ENCODE data around the gene PDE4D.
"Not testable (repeated sequence)": the region's sequence is repeated elsewhere in the genome, so short reads cannot be mapped to it uniquely, and the experiment has no call there.

The PDE4D gene

GRCh38 chr5:59799668-59800346 lies 93.7 kb downstream of the PDE4D start:
- no peak for DNase-seq (ENCODE audit: low read depth)

DNA sequence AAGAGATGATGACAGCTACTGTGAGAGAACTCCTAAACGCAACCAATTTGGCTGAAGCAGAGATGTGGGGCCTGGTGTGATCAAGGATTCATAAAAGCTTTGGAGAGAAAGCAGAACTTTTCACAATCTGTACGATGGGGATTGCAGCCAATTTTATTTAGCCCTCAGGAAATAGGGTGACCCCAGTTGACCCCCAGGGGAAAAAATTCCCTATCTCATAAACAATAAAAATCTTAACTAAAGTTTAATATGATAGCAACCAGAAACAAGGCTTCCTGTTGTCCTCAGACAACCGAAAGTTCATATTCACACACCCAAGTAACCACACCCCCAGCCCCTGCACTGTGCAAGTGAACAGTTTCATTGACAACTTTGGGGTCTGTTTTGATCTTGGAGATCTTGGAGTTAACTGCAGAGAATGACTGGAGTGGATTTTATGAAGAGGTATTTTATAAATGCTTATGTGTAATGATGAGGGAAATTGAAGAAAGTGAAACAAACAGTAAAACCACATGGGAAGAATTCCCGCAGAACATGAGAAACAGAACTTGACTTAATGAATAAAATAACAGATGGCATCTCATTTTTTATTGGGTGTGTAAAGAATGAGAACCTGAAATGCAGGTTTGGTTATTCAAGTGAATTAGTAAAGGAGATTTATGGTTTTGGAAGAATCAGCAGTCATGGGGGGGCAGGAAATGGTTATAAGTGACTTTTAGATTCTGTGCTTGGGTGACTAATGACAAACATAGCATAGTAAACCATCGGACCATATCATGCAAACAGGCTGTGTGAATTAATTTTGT lies 94.5 kb downstream of the PDE4D start:
- no peak for DNase-seq (ENCODE audit: low read depth)

GRCh38 chr5:59795141-59795540 lies 98.4 kb downstream of the PDE4D start:
- DNase-seq (ENCODE audit: low read depth): no peak

DNA sequence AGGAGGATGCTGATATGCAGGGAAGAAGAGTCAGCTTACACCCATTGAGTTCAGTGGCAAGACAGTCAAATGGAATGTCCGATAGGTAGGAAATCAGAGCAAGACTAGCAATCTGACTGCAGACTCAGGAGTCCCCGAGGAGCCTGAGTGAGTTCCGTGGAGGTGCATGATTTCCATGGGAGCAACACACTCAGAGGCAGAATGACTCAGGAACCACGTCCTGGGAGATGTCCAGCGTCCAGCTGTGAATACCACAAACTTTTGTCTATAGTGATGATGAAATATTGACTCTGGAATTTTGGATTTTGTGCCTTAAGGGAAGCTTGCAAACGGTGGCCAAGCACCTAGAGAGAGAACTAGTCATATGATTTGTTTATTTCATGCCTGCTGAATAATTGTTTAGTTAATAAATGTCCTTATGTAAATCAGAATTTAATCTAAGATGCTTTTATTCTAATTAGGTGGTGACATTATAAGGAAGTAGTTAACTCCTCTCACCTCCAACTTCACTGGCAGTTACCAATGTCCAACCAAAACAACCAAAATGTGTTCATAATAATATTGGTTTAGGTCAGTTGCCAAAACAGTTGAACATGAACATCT lies 100.4 kb downstream of the PDE4D start:
- DNase-seq (ENCODE audit: low read depth): no peak

- no peak for DNase-seq (ENCODE audit: low read depth)
Measured at GRCh38 chr5:59791617-59792016, 101.9 kb downstream of the PDE4D start.

- DNase-seq (ENCODE audit: low read depth): no peak
Measured at GRCh38 chr5:59790776-59791475, 102.6 kb downstream of the PDE4D start.

- no peak for DNase-seq (ENCODE audit: low read depth)
Measured at GRCh38 chr5:59790376-59790775, 103.2 kb downstream of the PDE4D start.

GRCh38 chr5:59789894-59790293 lies 103.6 kb downstream of the PDE4D start:
- no peak for DNase-seq (ENCODE audit: low read depth)

- no peak for DNase-seq (ENCODE audit: low read depth)
Measured at GRCh38 chr5:59789197-59789596, 104.3 kb downstream of the PDE4D start.

DNA sequence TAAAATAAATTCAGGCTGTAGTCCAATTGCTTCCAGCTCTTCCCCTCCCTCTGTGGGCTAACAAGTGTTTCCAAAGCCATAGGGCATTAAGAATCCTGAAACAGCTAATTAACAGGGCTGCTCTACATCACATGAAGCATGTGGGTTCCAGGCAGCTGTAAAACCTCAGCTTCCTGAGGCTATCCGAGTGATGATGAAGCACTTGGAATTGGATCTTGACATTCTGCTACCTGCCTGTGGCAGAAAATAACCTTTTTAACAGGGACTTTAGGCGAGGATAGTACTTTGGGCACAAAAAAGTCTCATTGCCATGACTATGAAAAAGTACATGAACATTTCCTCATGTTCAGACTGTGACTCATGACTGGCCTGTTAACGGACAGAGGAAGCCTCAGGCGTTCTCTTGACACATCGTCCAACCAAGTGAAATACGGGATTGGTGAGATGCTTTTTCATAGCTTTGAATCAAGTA lies 107.2 kb downstream of the PDE4D start:
- DNase-seq (ENCODE audit: low read depth): no peak

DNA sequence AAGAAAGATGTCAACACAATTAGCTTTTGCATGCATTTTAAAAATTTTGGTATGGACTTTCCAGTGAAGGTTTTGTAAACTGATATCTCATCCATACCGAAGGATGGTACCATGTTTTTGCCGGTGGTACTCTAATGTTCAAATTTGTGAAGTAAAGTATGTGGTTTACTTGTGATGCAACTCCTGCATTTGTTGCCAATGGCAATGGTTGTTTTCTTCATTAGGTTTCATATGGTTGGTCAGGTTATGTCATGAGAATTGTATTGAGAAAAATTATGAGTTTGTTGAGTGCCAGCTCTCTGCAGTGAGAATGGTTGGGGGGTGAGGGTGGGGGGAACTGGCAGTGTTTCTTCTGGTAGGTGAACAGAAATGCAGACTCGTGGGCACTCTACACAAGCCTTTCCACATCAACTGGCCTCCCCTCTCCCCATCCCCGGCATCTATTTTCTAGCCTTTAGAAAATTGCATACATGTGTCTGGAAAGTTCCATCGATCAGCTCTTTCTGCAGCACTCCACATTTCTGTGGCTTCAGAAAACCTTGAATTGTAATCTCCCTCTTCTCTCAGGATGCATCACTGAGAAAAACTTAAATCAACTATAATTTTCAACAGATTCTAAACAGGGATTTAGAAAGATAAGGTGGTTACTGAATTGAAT lies 107.7 kb downstream of the PDE4D start:
- DNase-seq (ENCODE audit: low read depth): no peak

DNA sequence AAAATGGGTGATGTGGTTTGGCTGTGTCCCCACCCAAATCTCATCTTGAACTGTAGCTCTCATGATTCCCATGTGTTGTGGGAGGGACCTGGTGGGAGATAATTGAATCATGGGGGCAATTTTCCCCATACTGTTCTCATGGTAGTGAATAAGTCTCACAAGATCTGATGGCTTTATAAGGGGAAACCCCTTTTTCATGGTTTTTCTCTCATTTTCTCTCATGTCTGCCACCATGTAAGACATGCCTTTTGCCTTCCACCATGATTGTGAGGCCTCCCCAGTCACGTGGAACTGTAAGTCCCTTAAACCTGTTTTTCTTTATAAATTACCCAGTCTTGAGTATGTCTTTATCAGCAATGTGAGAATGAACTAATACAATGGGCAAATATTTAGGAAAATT lies 108.8 kb downstream of the PDE4D start:
- not testable (repeated sequence) for DNase-seq (ENCODE audit: low read depth)

DNA sequence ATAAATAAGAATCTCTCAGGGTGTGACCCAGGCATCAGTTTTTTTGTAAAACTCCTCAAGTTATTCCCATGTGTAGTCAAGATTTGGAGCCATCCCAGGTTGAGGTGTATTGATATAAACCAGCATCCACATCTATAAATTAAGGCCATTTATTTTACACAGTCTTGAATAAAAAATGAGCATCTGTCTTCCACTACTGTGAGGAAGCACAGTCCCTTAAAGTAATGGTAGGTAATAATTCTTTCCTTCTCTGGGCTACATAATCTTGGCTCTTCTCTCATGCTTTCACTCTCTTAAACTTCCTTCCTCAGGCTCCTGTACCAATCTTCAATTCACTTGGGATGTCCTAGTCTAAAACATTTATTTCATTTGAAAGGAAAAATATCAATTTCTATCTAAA lies 110.3 kb downstream of the PDE4D start:
- DNase-seq (ENCODE audit: low read depth): no peak

- no peak for DNase-seq (ENCODE audit: low read depth)
Measured at GRCh38 chr5:59782856-59783255, 110.7 kb downstream of the PDE4D start.

DNA sequence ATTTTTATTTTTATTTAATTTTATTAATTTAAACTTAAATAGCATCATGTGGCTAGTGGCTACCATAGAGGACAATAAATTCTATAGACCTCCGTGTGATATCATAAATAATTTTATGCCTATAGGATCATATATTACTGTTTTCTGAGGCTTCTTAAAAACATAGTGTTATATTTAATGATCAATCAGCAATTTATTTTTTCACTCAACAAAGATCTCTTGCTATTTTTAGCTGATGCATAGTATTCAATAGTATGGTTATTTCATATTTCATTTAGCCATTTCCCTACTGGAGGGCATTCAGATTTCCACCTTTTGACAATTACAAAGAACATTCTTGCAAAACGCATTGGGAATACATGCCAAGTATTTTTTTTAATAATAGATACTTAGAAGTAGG lies 114.1 kb downstream of the PDE4D start:
- DNase-seq (ENCODE audit: low read depth): no peak

GRCh38 chr5:59777028-59777427 lies 116.5 kb downstream of the PDE4D start:
- no peak for DNase-seq (ENCODE audit: low read depth)

DNA sequence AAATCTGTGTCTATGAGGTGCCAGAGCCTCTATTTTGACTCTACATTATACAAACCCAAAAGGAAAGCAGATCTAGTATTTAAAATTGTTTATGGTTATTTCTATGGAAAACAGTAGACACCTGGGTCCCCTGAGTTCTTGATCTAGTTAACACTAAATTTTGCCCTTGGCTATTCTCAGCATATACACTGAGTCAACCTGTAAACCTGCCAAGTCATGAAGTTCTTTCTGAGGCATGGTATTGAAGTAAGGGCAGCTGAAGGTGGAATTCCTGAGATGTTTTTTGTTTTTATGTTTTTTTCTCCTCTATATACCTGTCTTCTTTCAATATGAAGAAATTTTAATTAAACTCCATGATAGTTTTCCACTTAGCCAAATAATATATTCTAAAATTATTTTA lies 120.2 kb downstream of the PDE4D start:
- no peak for DNase-seq (ENCODE audit: low read depth)

- DNase-seq (ENCODE audit: low read depth): no peak
Measured at GRCh38 chr5:59772757-59773156, 120.8 kb downstream of the PDE4D start.

GRCh38 chr5:59772206-59772605 lies 121.3 kb downstream of the PDE4D start:
- DNase-seq (ENCODE audit: low read depth): no peak

DNA sequence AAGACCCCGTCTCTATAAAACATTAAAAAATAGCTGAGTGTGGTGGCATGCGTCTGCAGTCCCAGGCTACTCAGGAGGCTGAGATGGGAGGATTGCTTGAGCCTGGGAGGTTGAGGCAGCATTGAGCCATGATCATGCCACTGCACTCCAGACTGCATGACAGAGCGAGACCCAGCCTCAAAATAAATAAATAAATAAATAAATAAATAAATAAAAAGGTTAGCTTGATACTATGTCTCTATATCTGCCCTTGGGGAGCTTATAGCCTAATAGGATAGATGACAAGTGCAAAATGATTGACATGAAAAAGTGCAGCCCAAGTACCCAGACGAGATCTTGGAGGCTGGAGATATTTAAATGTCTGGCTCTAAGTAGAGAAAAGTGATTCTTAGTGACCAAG lies 122.6 kb downstream of the PDE4D start:
- no peak for DNase-seq (ENCODE audit: low read depth)

DNA sequence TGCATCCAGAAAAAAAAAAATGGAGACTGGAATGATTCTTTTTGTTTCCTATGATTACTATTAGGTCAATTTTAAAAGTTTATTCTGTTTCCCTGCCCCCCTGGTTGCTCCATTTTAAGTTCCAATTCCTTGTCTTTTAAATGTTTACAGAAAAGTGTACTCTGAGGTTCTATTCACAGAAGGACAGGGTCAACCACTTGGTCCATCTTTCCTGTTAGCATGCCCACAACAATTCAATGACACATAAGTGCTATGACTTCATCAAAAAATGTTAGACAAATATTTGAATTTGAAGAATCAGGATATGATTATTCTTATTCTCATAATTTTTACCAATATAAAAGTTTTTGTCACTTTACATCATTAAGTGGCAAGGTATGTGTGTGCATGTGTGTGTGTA lies 123.7 kb downstream of the PDE4D start:
- DNase-seq (ENCODE audit: low read depth): no peak

DNA sequence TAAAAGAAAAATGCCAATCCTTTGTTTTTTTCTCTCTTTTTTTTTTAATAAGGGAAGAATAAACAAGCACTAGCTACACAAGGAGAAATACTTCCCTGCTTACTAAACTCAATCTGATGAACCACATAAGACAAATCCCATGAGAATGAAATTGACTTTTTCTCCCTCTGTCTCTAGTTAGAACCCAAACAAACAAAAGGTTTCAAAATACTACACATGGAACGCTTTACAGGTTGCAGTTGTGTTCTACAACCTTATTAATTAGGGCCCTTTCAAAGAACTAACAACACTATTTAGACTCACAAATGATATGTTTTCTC lies 124.5 kb downstream of the PDE4D start:
- no peak for DNase-seq (ENCODE audit: low read depth)
